Ovary (tissue), 9 donors: Measurements from ENCODE around the gene DRD3. TPM values are rescaled to one million over a fixed set of nuclear protein-coding genes. Genes with fewer than 3 reads are reported as not detected.

ENCODE experiments used
- DNase-seq, 5 donors: peaks; one replicate each; pipeline ENCODE4 v3.0.0-alpha.2; 2019 to 2020
- H3K27ac ChIP-seq, 2 donors: fragments of 200-600 bp; one replicate each; pipeline versions ENCODE4 v1.5.1 to v1.8.0; 2019 to 2022
- H3K27me3 ChIP-seq: fragments of 200-600 bp; one replicate; pipeline ENCODE4 v1.8.0; 2022
- H3K36me3 ChIP-seq: fragments of 200-600 bp; sonication (generic); one replicate; pipeline ENCODE4 v1.5.1; 2019
- H3K4me1 ChIP-seq: one replicate; pipeline ENCODE4 v1.8.1; 2013; ENCODE audit warnings: mild to moderate bottlenecking, moderate library complexity; ENCODE audit not compliant: insufficient read depth
- H3K4me3 ChIP-seq: fragments of 200-600 bp; sonication (generic); one replicate; pipeline ENCODE4 v1.5.1; 2017
- H3K9me3 ChIP-seq, 2 donors: fragments of 200-600 bp in 1 of 2; sonication (generic) in 1 of 2; one replicate each; pipeline versions ENCODE4 v1.5.1 to v1.8.1; 2013 to 2019; ENCODE audit warnings: mild to moderate bottlenecking in 1 of 2, moderate library complexity in 1 of 2
- CTCF ChIP-seq, 3 donors: fragments of 450-650 bp in 2 of 3; fragments of 200-600 bp in 1 of 3; IDR thresholded peaks; one replicate each; pipeline versions ENCODE4 v1.5.1 to v1.8.0; 2016 to 2022; ENCODE audit warnings: antibody characterized with exemption in 3 of 3, mild to moderate bottlenecking in 1 of 3
- EP300 ChIP-seq: sonication (generic); formaldehyde crosslinking; IDR thresholded peaks from one replicate; pipeline ENCODE4 v1.6.1; 2017; ENCODE audit warnings: antibody characterized with exemption
- POLR2A ChIP-seq: fragments of 450-650 bp; IDR thresholded peaks from one replicate; pipeline ENCODE4 v1.6.1; 2017; ENCODE audit warnings: antibody characterized with exemption, mild to moderate bottlenecking, moderate library complexity
- WGBS, 3 donors: extraction: QIAGEN DNeasy Blood & Tissue Kit in 1 of 3; methylation state at CpG; one replicate each; pipeline versions ENCODE4 v1.1.5 to v1.1.7; 2013 to 2017; 5-methylcytosine and 5-hydroxymethylcytosine counted together
- intact Hi-C, 4 donors: fragments of 100-400 bp; cut with DNase I; formaldehyde crosslinking; loops; one replicate each; pipeline versions ENCODE4 v1.11.0 to v1.15.1; 2022 to 2023
- polyA plus RNA-seq, 2 donors: library from polyadenylated mRNA; stranded (reverse); fragments of 200-250 nt in 1 of 2; fragments of 350-450 nt in 1 of 2; fragmentation: Illumina TruSeq in 1 of 2; extraction: RNeasy Lipid Tissue Mini Kit (QIAGEN cat#74804) in 1 of 2; gene quantifications; one replicate each; pipeline ENCODE4 v1.2.3, GENCODE V29; 2013 to 2014
- total RNA-seq, 7 donors: library from RNA; depleted of rRNA in 2 of 7; stranded (reverse); fragments of >200 nt in 2 of 7; fragmentation: NEBNext Ultra II Directional in 3 of 7; extraction: Animal tissue kit (Norgen Biotek cat#: 25700) in 3 of 7; gene quantifications; one replicate each; pipeline versions ENCODE4 v1.1.0 to v1.2.4, GENCODE V29; 2016 to 2023
- donor health status: DM: no; HTN: no; CAD: no; lungs with moderate emphysema.
- donor health status: DM: no; HTN: no; CAD: no.
- donor health status: Bipolar disorder and iron deficiency.
- donor health status: DM: yes; HTN: yes; CAD: no.
- donor health status: DM: no; HTN: no; CAD: no.
- donor health status: DM: yes; HTN: yes; CAD: no.

The DRD3 gene
- total and polyA plus RNA-seq, 9 donors: not detected

- H3K36me3 ChIP-seq: no peaks in the 10 kb centered on the region
- H3K4me1 ChIP-seq: no peaks in the 10 kb centered on the region
- H3K9me3 ChIP-seq: no peaks in the 10 kb centered on the region
- no peak for DNase-seq
- no peaks in the 10 kb centered on the region for H3K27me3 ChIP-seq
- TF ChIP-seq EP300 (no peak), POLR2A (no peak), CTCF (IDR thresholded peaks at IDR 0.05) (no peak)
- intact Hi-C loops: no loop called here
- H3K4me3 ChIP-seq: no peak overlapping the region
- H3K27ac ChIP-seq: no peak overlapping the region
- 97 to 99% (median 98%) methylated on average over 2 of the region's 2 CpGs for WGBS, 3 donors
Measured at GRCh38 chr3:114083112-114083511, 95.7 kb downstream of the DRD3 start.

GRCh38 chr3:114081037-114081436 lies 97.8 kb downstream of the DRD3 start:
- Histone ChIP-seq H3K4me1 (no peaks in the 10 kb centered on the region), H3K27ac (no peak overlapping the region), H3K36me3 (no peaks in the 10 kb centered on the region), H3K4me3 (no peak overlapping the region), H3K9me3 (no peaks in the 10 kb centered on the region), H3K27me3 (no peaks in the 10 kb centered on the region)
- intact Hi-C loops: no loop called here
- no peak for TF ChIP-seq EP300
- TF ChIP-seq POLR2A: no peak
- no peak for TF ChIP-seq CTCF (IDR thresholded peaks at IDR 0.05)
- no peak for DNase-seq

- intact Hi-C loops: no loop called here
- H3K36me3 ChIP-seq: no peaks in the 10 kb centered on the region
- no peaks in the 10 kb centered on the region for H3K4me1 ChIP-seq
- H3K27ac ChIP-seq: no peak overlapping the region
- H3K4me3 ChIP-seq: no peak overlapping the region
- no peaks in the 10 kb centered on the region for H3K9me3 ChIP-seq
- TF ChIP-seq CTCF (IDR thresholded peaks at IDR 0.05): no peak
- no peak for TF ChIP-seq EP300
- TF ChIP-seq POLR2A: no peak
- no peak for DNase-seq
- no peaks in the 10 kb centered on the region for H3K27me3 ChIP-seq
Measured at GRCh38 chr3:114080201-114080600, 98.7 kb downstream of the DRD3 start.

- Histone ChIP-seq H3K27ac (no peak overlapping the region), H3K36me3 (no peaks in the 10 kb centered on the region), H3K4me3 (no peak overlapping the region), H3K27me3 (no peaks in the 10 kb centered on the region), H3K4me1 (no peaks in the 10 kb centered on the region), H3K9me3 (no peaks in the 10 kb centered on the region)
- 46 to 57% (median 52%) methylated on average over 5 of the region's 5 CpGs for WGBS, 3 donors
- TF ChIP-seq EP300 (no peak), POLR2A (no peak), CTCF (IDR thresholded peaks at IDR 0.05) (no peak)
- DNase-seq: no peak
- intact Hi-C loops: no loop called here
Measured at GRCh38 chr3:114079761-114080160, 99.1 kb downstream of the DRD3 start.

GRCh38 chr3:114078126-114078525 lies 100.7 kb downstream of the DRD3 start:
- no peak overlapping the region for H3K4me3 ChIP-seq
- H3K9me3 ChIP-seq: no peaks in the 10 kb centered on the region
- intact Hi-C loops: no loop called here
- no peak for TF ChIP-seq CTCF (IDR thresholded peaks at IDR 0.05)
- TF ChIP-seq POLR2A: no peak
- no peak for TF ChIP-seq EP300
- no peak for DNase-seq
- no peaks in the 10 kb centered on the region for H3K27me3 ChIP-seq
- no peak overlapping the region for H3K27ac ChIP-seq
- no peaks in the 10 kb centered on the region for H3K36me3 ChIP-seq
- H3K4me1 ChIP-seq: no peaks in the 10 kb centered on the region
